Measurements from ENCODE around the gene FOLR2.
"Not testable (repeated sequence)": the region's sequence is repeated elsewhere in the genome, so short reads cannot be mapped to it uniquely, and the experiment has no call there.

Gene FOLR2

DNA sequence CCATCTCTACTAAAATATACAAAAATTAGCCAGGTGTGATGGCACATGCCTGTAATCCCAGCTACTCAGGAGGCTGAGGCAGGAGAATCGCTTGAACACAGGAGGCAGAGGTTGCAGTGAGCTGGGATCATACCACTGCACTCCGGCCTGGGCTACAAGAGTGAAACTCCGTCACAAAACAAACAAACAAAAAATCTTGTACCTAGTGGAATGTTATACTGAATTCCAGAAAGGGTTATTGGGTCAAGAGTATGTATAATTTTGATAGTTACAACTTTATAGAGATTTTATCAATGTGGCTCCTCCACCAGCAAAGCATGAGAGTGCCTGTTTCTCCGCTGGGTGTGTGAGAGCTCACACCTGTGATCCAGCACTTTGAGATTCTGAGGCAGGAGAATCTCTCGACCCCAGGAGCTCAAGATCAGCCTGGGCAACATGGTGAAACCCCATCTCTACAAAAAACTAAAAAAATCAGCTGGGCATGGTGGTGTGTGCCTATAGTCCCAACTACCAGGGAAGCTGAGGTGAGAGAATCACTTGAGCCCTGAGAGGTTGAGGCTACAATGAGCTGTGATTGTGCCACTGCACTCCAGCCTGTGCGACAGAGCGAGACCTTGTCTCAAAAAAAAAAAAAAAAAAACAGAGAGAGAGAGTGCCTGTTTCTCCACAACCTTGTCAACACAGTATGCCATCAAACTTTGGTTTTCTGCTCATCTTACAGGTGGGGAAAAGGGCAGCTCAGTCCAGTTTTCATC is 37.4 kb upstream of the FOLR2 start:
- Histone ChIP-seq H3K36me3 (no peaks in the 10 kb centered on the region), H3K27ac (no peak overlapping the region), H3K27me3 (no peaks in the 10 kb centered on the region), H3K4me3 (ENCODE audit: low read depth in 1 of 2, low read length in 1 of 2) (no peak overlapping the region), H3K9me3 (no peaks in the 10 kb centered on the region), H3K4me1 (ENCODE audit: control insufficient read depth in 1 of 2, insufficient read depth in 1 of 2, low read depth in 1 of 2, low read length in 1 of 2) (peaks cover 6 to 14% of the 10 kb centered on the region in 2 experiments)
- TF ChIP-seq, protein P1, sequence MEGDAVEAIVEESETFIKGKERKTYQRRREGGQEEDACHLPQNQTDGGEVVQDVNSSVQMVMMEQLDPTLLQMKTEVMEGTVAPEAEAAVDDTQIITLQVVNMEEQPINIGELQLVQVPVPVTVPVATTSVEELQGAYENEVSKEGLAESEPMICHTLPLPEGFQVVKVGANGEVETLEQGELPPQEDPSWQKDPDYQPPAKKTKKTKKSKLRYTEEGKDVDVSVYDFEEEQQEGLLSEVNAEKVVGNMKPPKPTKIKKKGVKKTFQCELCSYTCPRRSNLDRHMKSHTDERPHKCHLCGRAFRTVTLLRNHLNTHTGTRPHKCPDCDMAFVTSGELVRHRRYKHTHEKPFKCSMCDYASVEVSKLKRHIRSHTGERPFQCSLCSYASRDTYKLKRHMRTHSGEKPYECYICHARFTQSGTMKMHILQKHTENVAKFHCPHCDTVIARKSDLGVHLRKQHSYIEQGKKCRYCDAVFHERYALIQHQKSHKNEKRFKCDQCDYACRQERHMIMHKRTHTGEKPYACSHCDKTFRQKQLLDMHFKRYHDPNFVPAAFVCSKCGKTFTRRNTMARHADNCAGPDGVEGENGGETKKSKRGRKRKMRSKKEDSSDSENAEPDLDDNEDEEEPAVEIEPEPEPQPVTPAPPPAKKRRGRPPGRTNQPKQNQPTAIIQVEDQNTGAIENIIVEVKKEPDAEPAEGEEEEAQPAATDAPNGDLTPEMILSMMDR (IDR thresholded peaks at IDR 0.05): no peak

DNA sequence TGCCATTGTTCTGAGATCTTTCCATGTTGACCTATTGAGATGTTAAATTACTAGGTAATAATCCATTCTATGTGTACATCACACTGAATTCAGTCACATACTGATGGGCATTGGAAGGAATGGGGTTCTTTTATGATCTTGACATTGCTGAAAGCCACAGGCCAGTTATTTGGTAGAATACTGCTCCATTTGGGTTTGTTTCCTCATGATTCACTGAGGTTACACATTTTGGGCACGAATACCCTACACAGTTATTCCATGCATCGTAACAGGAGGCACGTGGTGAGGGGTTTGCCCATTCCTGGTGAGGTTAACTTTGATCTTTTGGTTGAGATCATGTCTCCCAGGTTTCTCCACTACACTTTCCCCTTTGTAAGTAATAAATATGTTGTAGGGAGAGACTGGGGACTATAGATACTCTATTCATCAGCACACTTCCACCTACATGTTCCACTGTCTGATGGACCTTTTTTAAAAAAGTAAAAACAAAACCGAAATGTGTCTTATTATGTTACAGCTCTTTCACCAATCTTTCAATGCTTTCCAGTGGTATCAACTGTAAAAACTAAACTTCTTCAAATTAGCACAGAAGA is 36.7 kb upstream of the FOLR2 start:
- TF ChIP-seq, protein P1 (IDR thresholded peaks at IDR 0.05): no peak
- Histone ChIP-seq H3K27me3 (no peaks in the 10 kb centered on the region), H3K9me3 (no peaks in the 10 kb centered on the region), H3K27ac (no peak overlapping the region), H3K4me3 (ENCODE audit: low read depth in 1 of 2, low read length in 1 of 2) (no peak overlapping the region), H3K4me1 (ENCODE audit: control insufficient read depth in 1 of 2, insufficient read depth in 1 of 2, low read depth in 1 of 2, low read length in 1 of 2) (peaks cover 3 to 8% of the 10 kb centered on the region in 2 experiments), H3K36me3 (no peaks in the 10 kb centered on the region)

DNA sequence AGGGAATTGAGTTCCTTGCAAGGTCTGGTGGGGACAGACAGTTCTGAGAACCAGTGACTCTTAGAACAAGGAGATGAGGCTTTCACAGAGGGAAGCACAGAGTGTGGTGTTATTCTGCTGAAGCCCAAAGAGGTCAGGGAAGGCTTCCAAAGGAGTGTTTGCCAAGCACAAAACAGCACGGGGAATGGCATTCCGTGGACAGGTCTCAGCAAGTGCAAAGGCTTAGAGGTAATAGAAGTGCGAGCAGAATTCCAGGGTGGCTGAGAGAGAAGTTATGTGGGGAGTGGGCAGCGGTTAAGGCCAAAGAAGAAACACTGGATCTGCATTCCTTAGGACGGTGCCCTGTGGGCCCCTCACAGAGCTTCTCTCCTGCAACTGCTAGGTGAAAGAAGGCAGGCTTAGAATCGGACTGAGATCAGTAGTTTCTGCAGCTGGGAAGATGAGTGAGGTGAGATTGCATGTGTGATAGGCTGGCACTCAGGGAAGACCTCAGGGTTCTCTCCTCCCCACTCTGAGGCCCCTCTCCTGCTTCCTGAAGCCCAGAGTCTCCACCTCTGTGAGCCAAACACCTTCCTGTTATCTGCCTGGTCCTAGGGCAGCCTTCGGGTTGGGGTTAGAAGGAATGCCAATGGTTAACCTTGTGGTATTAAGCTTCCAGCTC is 35.6 kb upstream of the FOLR2 start:
- not testable (repeated sequence) for H3K4me1 ChIP-seq (ENCODE audit: control insufficient read depth in 1 of 2, insufficient read depth in 1 of 2, low read depth in 1 of 2, low read length in 1 of 2); H3K27me3 ChIP-seq; H3K4me3 ChIP-seq (ENCODE audit: low read depth in 1 of 2, low read length in 1 of 2); H3K36me3 ChIP-seq; H3K9me3 ChIP-seq
- peak overlapping the region; percentile 71 for H3K27ac ChIP-seq

GRCh38 chr11:72181553-72181958 is 35.0 kb upstream of the FOLR2 start:
- H3K4me3 ChIP-seq (ENCODE audit: low read depth in 1 of 2, low read length in 1 of 2); H3K36me3 ChIP-seq; H3K4me1 ChIP-seq (ENCODE audit: control insufficient read depth in 1 of 2, insufficient read depth in 1 of 2, low read depth in 1 of 2, low read length in 1 of 2); H3K9me3 ChIP-seq; H3K27me3 ChIP-seq: not testable (repeated sequence)
- peak overlapping the region; percentile 71 for H3K27ac ChIP-seq

DNA sequence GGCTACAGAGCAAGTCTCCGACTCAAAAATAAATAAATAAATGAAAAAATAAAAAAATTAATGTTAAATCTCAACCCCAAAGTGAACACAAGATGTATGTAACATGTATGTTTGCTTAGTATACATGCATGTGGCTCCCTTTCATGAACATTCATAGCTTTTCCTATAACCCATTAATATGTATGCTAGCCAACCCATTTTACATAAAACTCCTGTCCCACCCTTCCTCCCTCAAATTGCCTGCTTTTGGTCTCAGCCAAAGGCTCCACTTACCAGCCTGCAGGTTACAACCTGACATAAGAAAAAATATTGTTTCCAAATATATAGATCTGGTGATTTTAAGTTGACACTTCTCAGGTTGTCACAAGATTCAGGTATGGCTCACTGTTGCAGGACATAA is 28.3 kb upstream of the FOLR2 start:
- TF ChIP-seq, protein P1 (IDR thresholded peaks at IDR 0.05): no peak
- H3K4me1 ChIP-seq (ENCODE audit: control insufficient read depth in 1 of 2, insufficient read depth in 1 of 2, low read depth in 1 of 2, low read length in 1 of 2): peaks cover 0 to 2% of the 10 kb centered on the region in 2 experiments

GRCh38 chr11:72189455-72190250 is 26.9 kb upstream of the FOLR2 start:
- Histone ChIP-seq H3K4me1 (ENCODE audit: control insufficient read depth in 1 of 2, insufficient read depth in 1 of 2, low read depth in 1 of 2, low read length in 1 of 2) (no peaks in the 10 kb centered on the region), H3K27me3 (no peaks in the 10 kb centered on the region), H3K4me3 (ENCODE audit: low read depth in 1 of 2, low read length in 1 of 2) (no peak overlapping the region), H3K36me3 (no peaks in the 10 kb centered on the region), H3K9me3 (no peaks in the 10 kb centered on the region), H3K27ac (no peak overlapping the region)
- TF ChIP-seq, protein P1 (IDR thresholded peaks at IDR 0.05): no peak

More for the DNA sequence above, 28.3 kb upstream of the FOLR2 start:
- Histone ChIP-seq H3K9me3 (no peaks in the 10 kb centered on the region), H3K36me3 (no peaks in the 10 kb centered on the region), H3K27ac (no peak overlapping the region), H3K27me3 (no peaks in the 10 kb centered on the region), H3K4me3 (ENCODE audit: low read depth in 1 of 2, low read length in 1 of 2) (no peak overlapping the region)

Measured in neutrophil (primary cell).